Ascending aorta (tissue), 2 donors: Measurements from ENCODE around the gene MAS1L. TPM values are rescaled to one million over a fixed set of nuclear protein-coding genes. Genes with fewer than 3 reads are reported as not detected.
"Not testable (repeated sequence)": the region's sequence is repeated elsewhere in the genome, so short reads cannot be mapped to it uniquely, and the experiment has no call there.

Experiments
- DNase-seq, 2 donors: peaks; one replicate each; pipeline ENCODE4 v3.0.0-alpha.2; 2019; ENCODE audit warnings: low spot score in 2 of 2
- H3K27ac ChIP-seq, 2 donors: fragments of 200-600 bp; sonication (generic); one replicate each; pipeline ENCODE4 v1.5.1; 2016 to 2017; ENCODE audit warnings: mild to moderate bottlenecking in 1 of 2
- H3K27me3 ChIP-seq: fragments of 200-600 bp; sonication (generic); one replicate; pipeline ENCODE4 v1.5.1; 2017
- H3K36me3 ChIP-seq, 2 donors: fragments of 200-600 bp; sonication (generic); one replicate each; pipeline ENCODE4 v1.5.1; 2016
- H3K4me1 ChIP-seq, 2 donors: fragments of 200-600 bp; sonication (generic); one replicate each; pipeline ENCODE4 v1.5.1; 2016 to 2017; ENCODE audit warnings: mild to moderate bottlenecking in 1 of 2
- H3K4me3 ChIP-seq, 2 donors: fragments of 200-600 bp; sonication (generic); one replicate each; pipeline ENCODE4 v1.5.1; 2016 to 2017; ENCODE audit warnings: mild to moderate bottlenecking in 1 of 2
- H3K9me3 ChIP-seq, 2 donors: fragments of 200-600 bp; sonication (generic); one replicate each; pipeline ENCODE4 v1.5.1; 2016
- CTCF ChIP-seq, 3 experiments: fragments of 200-600 bp in 2 of 3; fragments of 450-650 bp in 1 of 3; sonication (generic) in 2 of 3; IDR thresholded peaks; one replicate each; pipeline ENCODE4 v1.5.1; 2016 to 2019; ENCODE audit warnings: antibody characterized with exemption in 3 of 3, mild to moderate bottlenecking in 1 of 3, moderate library complexity in 1 of 3
- intact Hi-C: fragments of 100-400 bp; cut with DNase I; formaldehyde crosslinking; loops from one replicate; pipeline ENCODE4 v1.15.1; 2023
- total RNA-seq: library from RNA; depleted of rRNA; stranded (reverse); fragments of >200 nt; gene quantifications from one replicate; pipeline ENCODE4 v1.1.0, GENCODE V29; 2016

The MAS1L gene
- total RNA-seq, 1 donor from 2014 or later: not detected

GRCh38 chr6:29451471-29452193 lies 36.1 kb downstream of the MAS1L start:
- Histone ChIP-seq H3K9me3 (no peaks in the 10 kb centered on the region), H3K27ac (no peak overlapping the region), H3K27me3 (no peaks in the 10 kb centered on the region), H3K36me3 (no peaks in the 10 kb centered on the region), H3K4me3 (no peak overlapping the region), H3K4me1 (no peaks in the 10 kb centered on the region)
- no peak for DNase-seq
- intact Hi-C loops: no loop called here
- TF ChIP-seq CTCF (IDR thresholded peaks at IDR 0.05): no peak

- Histone ChIP-seq H3K36me3 (no peaks in the 10 kb centered on the region), H3K27me3 (no peaks in the 10 kb centered on the region), H3K27ac (no peak overlapping the region), H3K4me3 (no peak overlapping the region), H3K4me1 (no peaks in the 10 kb centered on the region), H3K9me3 (no peaks in the 10 kb centered on the region)
- intact Hi-C loops: no loop called here
- DNase-seq: no peak
- TF ChIP-seq CTCF (IDR thresholded peaks at IDR 0.05): no peak
Observed at GRCh38 chr6:29447670-29448069, 40.1 kb downstream of the MAS1L start.

- H3K27me3 ChIP-seq, DNase-seq, H3K9me3 ChIP-seq, H3K4me3 ChIP-seq, intact Hi-C loops, H3K27ac ChIP-seq, H3K36me3 ChIP-seq, H3K4me1 ChIP-seq: not testable (repeated sequence)
Observed at GRCh38 chr6:29444031-29444430, 43.7 kb downstream of the MAS1L start.

GRCh38 chr6:29442719-29443118 lies 45.0 kb downstream of the MAS1L start:
- DNase-seq: no peak
- no peak overlapping the region for H3K4me3 ChIP-seq
- intact Hi-C loops: no loop called here
- H3K27me3 ChIP-seq: no peaks in the 10 kb centered on the region
- no peak overlapping the region for H3K27ac ChIP-seq
- no peaks in the 10 kb centered on the region for H3K4me1 ChIP-seq
- no peak for TF ChIP-seq CTCF (IDR thresholded peaks at IDR 0.05)
- H3K9me3 ChIP-seq: no peaks in the 10 kb centered on the region
- H3K36me3 ChIP-seq: no peaks in the 10 kb centered on the region

- no peaks in the 10 kb centered on the region for H3K36me3 ChIP-seq
- no peak within 1 kb of the TSS for H3K4me3 ChIP-seq
- no peaks in the 10 kb centered on the region for H3K27me3 ChIP-seq
- TF ChIP-seq CTCF (IDR thresholded peaks at IDR 0.05): no peak
- no peak within 1 kb of the TSS for H3K27ac ChIP-seq
- H3K9me3 ChIP-seq: no peaks in the 10 kb centered on the region
- no peak for DNase-seq
- no peaks in the 10 kb centered on the region for H3K4me1 ChIP-seq
- intact Hi-C loops: no loop called here
Observed at GRCh38 chr6:29439006-29439405, 48.8 kb downstream of the MAS1L start, which contains the start of gene OR10C1. OR10C1 (plus strand) TSS chr6:29439306; CDS start chr6:29440016, 710 bp downstream.

- H3K27me3 ChIP-seq, H3K9me3 ChIP-seq, H3K4me3 ChIP-seq, H3K4me1 ChIP-seq, intact Hi-C loops, H3K36me3 ChIP-seq, H3K27ac ChIP-seq, DNase-seq: not testable (repeated sequence)
Observed at GRCh38 chr6:29436730-29437129, 51.0 kb downstream of the MAS1L start.

Other genes with a start within 250 kb of the MAS1L start
- not detected for gene OR14J1, start 186.3 kb downstream of the MAS1L start, total RNA-seq
- not detected for gene OR5V1, start 119.1 kb downstream of the MAS1L start, total RNA-seq
- gene OR12D3, start 112.7 kb downstream of the MAS1L start, total RNA-seq: not detected
- not detected for gene OR12D2, start 92.3 kb downstream of the MAS1L start, total RNA-seq
- not detected for gene OR12D1, start 73.0 kb downstream of the MAS1L start, total RNA-seq
- not detected for gene OR10C1, start 48.6 kb downstream of the MAS1L start, total RNA-seq
- gene OR11A1, start 30.9 kb downstream of the MAS1L start, total RNA-seq: not detected
- not detected for gene OR2H1, start 30.8 kb downstream of the MAS1L start, total RNA-seq
- gene UBD, start 71.8 kb upstream of the MAS1L start, total RNA-seq: not detected
- not detected for gene OR2H2, start 97.2 kb upstream of the MAS1L start, total RNA-seq
- gene GABBR1, start 145.2 kb upstream of the MAS1L start, total RNA-seq: 166 TPM
- not detected for gene MOG, start 169.1 kb upstream of the MAS1L start, total RNA-seq
- not detected for gene ZFP57, start 193.2 kb upstream of the MAS1L start, total RNA-seq
- gene HLA-F, start 235.5 kb upstream of the MAS1L start, total RNA-seq: 75.0 TPM